ENCODE results near the gene MACC1.

DNA sequence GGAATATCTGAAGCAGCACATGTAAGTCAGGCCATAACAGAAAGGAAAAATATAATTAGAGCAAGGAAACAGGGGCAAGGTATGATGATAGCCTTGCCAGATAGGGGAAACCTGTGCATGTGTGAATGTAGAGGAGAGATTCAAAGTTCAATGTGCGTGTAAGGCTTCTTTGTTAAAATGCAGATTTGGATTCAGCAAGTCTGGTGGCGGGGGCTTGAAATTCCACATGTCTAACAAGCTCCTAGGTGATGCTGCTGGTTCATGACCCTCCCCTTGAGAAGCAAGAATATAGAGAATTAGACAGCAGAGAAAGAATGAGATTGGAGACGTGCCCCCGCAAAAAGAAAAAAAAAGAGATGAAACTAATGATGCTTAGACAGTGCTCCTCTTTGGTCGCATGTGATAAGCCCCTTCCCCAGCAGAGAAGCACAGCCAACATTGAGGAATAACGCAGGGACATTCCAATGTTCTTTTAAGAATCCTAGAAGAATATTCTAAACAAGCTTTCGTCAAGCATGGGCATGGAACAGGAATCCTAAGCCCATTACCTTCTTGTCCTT lies 21.1 kb upstream of the MACC1 start:
- TF ChIP-seq, protein P1, sequence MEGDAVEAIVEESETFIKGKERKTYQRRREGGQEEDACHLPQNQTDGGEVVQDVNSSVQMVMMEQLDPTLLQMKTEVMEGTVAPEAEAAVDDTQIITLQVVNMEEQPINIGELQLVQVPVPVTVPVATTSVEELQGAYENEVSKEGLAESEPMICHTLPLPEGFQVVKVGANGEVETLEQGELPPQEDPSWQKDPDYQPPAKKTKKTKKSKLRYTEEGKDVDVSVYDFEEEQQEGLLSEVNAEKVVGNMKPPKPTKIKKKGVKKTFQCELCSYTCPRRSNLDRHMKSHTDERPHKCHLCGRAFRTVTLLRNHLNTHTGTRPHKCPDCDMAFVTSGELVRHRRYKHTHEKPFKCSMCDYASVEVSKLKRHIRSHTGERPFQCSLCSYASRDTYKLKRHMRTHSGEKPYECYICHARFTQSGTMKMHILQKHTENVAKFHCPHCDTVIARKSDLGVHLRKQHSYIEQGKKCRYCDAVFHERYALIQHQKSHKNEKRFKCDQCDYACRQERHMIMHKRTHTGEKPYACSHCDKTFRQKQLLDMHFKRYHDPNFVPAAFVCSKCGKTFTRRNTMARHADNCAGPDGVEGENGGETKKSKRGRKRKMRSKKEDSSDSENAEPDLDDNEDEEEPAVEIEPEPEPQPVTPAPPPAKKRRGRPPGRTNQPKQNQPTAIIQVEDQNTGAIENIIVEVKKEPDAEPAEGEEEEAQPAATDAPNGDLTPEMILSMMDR (IDR thresholded peaks at IDR 0.05) = no peak
- TF ChIP-seq EZH2 (IDR thresholded peaks at IDR 0.05; ENCODE audit: borderline replicate concordance, insufficient read depth, low read depth, low read length, poor library complexity, severe bottlenecking) = no peak
